Choroid plexus epithelial cell (primary cell): ENCODE measurements around the gene INTS1.

Source experiments
- DNase-seq: peaks from one replicate; pipeline ENCODE4 v3.0.0-alpha.2; 2010; ENCODE audit warnings: low read depth
- H3K4me3 ChIP-seq: 2 replicates; pipeline ENCODE4 v1.5.1; 2011; ENCODE audit warnings: low read depth, mild to moderate bottlenecking, control low read depth, low read length, moderate library complexity
- CTCF ChIP-seq: conservative IDR thresholded peaks from 2 replicates; pipeline ENCODE4 v1.5.1; 2011; ENCODE audit warnings: low read depth, mild to moderate bottlenecking, control low read depth, inconsistent platforms, low read length, moderate library complexity

The INTS1 gene

GRCh38 chr7:1514995-1515401, 10.8 kb upstream of the INTS1 start:
- H3K4me3 ChIP-seq, result no peak overlapping the region
- TF ChIP-seq CTCF, result no peak
- DNase-seq, result peak; percentile 61

GRCh38 chr7:1514407-1514806, 10.2 kb upstream of the INTS1 start:
- TF ChIP-seq CTCF, result no peak
- no peak overlapping the region for H3K4me3 ChIP-seq
- no peak for DNase-seq

- TF ChIP-seq CTCF, result no peak
- DNase-seq, result peak; percentile 45
- H3K4me3 ChIP-seq, result no peak overlapping the region
Observed at GRCh38 chr7:1513657-1514095, 9.5 kb upstream of the INTS1 start.

GRCh38 chr7:1512781-1513656, 8.8 kb upstream of the INTS1 start:
- no peak overlapping the region for H3K4me3 ChIP-seq
- peak; percentile 54 for DNase-seq
- no peak for TF ChIP-seq CTCF

- no peak for TF ChIP-seq CTCF
- H3K4me3 ChIP-seq, result no peak overlapping the region
- DNase-seq, result no peak
Observed at GRCh38 chr7:1511444-1512422, 7.5 kb upstream of the INTS1 start.

- H3K4me3 ChIP-seq, result no peak overlapping the region
- TF ChIP-seq CTCF, result no peak
- no peak for DNase-seq
Observed at GRCh38 chr7:1510780-1511154, 6.6 kb upstream of the INTS1 start.
